ENCODE results near the gene DROSHA. TPM values are rescaled to one million over a fixed set of nuclear protein-coding genes. Genes with fewer than 3 reads are reported as not detected.

DROSHA gene
- total RNA-seq, 1 donor from 2014 or later: 59.3 TPM

GRCh38 chr5:31442058-31442745 lies 89.7 kb downstream of the DROSHA start:
- no peak for TF ChIP-seq CTCF (IDR thresholded peaks at IDR 0.05)
- Mint-ChIP-seq H3K4me3 (ENCODE audit: unreplicated experiment) (no peak overlapping the region), H3K9me3 (ENCODE audit: low read depth) (no peaks in the 10 kb centered on the region), H3K4me1 (ENCODE audit: low read depth) (peaks cover 18% of the 10 kb centered on the region), H3K27me3 (ENCODE audit: low read depth) (no peaks in the 10 kb centered on the region), H3K27ac (ENCODE audit: unreplicated experiment) (peak overlapping the region; percentile 38), H3K36me3 (ENCODE audit: low read depth) (peaks cover 27% of the 10 kb centered on the region)
- no peak for DNase-seq (ENCODE audit: low spot score)

DNA sequence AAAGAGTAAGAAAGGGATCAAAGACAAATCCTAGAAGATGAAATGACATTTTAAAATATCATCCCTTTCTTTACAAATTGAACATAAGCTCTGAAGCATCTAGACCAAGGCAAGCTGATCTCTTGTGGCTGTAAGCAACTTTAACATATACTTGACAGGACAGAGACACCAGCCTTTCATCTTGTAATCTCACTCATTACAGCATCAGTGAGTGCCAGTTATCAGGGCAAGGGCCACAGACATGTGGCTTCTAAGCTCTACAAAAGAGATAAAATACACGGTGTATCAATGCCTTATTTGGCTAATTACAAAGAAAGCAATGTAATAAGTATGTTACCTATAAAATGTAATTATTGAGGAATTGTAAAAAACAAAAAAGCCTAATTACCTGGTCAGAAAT lies 95.0 kb downstream of the DROSHA start:
- peaks cover 27% of the 10 kb centered on the region for H3K36me3 Mint-ChIP-seq (ENCODE audit: low read depth)
- H3K4me3 Mint-ChIP-seq (ENCODE audit: unreplicated experiment): no peak overlapping the region
- H3K27me3 Mint-ChIP-seq (ENCODE audit: low read depth): no peaks in the 10 kb centered on the region
- no peak for TF ChIP-seq CTCF (IDR thresholded peaks at IDR 0.05)
- H3K4me1 Mint-ChIP-seq (ENCODE audit: low read depth): peaks cover 10% of the 10 kb centered on the region
- H3K27ac Mint-ChIP-seq (ENCODE audit: unreplicated experiment): no peak overlapping the region
- DNase-seq (ENCODE audit: low spot score): no peak
- no peaks in the 10 kb centered on the region for H3K9me3 Mint-ChIP-seq (ENCODE audit: low read depth)

DNA sequence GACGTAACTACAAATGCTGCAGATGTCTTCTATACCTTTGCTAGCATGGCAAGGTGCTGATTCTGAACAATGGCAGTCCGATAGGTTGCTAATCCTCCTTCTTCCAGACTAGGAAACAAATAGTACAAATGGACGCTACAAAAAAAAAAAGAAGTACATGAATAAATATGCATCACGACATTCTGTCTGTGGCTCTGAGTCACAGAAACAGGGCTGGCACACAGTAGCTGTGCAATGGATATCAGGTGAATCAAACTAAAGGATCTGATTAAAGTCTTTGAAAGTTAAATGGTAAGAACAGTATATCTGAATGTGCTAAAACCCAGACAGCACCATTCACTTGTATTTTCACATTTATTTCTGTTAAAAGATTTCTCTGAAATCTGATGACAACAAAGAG lies 96.2 kb downstream of the DROSHA start:
- TF ChIP-seq CTCF (IDR thresholded peaks at IDR 0.05): no peak
- Mint-ChIP-seq H3K4me1 (ENCODE audit: low read depth) (peaks cover under 1% of the 10 kb centered on the region), H3K27me3 (ENCODE audit: low read depth) (no peaks in the 10 kb centered on the region), H3K9me3 (ENCODE audit: low read depth) (no peaks in the 10 kb centered on the region), H3K27ac (ENCODE audit: unreplicated experiment) (no peak overlapping the region), H3K36me3 (ENCODE audit: low read depth) (peaks cover 33% of the 10 kb centered on the region), H3K4me3 (ENCODE audit: unreplicated experiment) (no peak overlapping the region)
- DNase-seq (ENCODE audit: low spot score): no peak

DNA sequence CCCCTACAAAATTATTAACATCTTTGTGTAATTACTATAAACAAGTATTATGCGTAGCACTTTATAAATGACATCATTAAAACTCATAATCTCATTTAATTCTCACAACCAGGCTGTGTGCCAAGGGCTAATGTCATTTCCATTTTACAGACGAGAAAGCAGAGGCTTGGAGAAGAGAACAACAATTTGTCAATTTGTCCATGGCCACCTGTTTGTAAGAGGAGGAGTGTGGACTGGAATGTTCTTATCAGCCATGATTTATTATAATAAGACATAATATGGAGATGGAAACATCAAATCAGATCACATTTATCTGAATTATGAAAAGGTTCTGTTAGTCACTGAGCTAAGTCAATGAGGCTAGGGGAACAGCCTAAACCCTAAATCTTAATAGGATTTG lies 97.0 kb downstream of the DROSHA start:
- DNase-seq (ENCODE audit: low spot score): no peak
- Mint-ChIP-seq H3K4me3 (ENCODE audit: unreplicated experiment) (no peak overlapping the region), H3K9me3 (ENCODE audit: low read depth) (no peaks in the 10 kb centered on the region), H3K27ac (ENCODE audit: unreplicated experiment) (no peak overlapping the region), H3K27me3 (ENCODE audit: low read depth) (no peaks in the 10 kb centered on the region), H3K4me1 (ENCODE audit: low read depth) (no peaks in the 10 kb centered on the region), H3K36me3 (ENCODE audit: low read depth) (peaks cover 37% of the 10 kb centered on the region)
- no peak for TF ChIP-seq CTCF (IDR thresholded peaks at IDR 0.05)

DNA sequence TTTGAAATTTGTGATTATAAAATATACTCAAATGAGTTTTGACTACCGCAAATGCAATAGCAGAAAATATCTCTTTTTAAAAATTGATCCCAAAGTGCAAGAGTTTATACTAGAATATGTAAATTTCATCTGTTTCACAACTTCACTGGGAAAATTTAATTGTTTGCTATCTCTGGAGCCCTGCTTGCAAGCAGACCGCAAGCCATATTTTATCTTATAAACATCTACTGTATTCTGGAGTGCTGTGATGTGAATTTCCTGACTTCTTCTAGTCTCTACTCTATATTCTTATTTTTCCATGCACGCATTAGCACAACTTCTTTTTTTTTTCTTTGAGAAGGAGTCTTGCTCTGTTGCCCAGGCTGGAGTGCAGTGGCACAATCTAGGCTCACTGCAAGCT lies 98.7 kb downstream of the DROSHA start:
- no peak overlapping the region for H3K27ac Mint-ChIP-seq (ENCODE audit: unreplicated experiment)
- no peak overlapping the region for H3K4me3 Mint-ChIP-seq (ENCODE audit: unreplicated experiment)

More for the DNA sequence above, 98.7 kb downstream of the DROSHA start:
- Mint-ChIP-seq H3K4me1 (ENCODE audit: low read depth) (no peaks in the 10 kb centered on the region), H3K9me3 (ENCODE audit: low read depth) (no peaks in the 10 kb centered on the region), H3K27me3 (ENCODE audit: low read depth) (no peaks in the 10 kb centered on the region), H3K36me3 (ENCODE audit: low read depth) (peaks cover 33% of the 10 kb centered on the region)
- DNase-seq (ENCODE audit: low spot score): no peak
- TF ChIP-seq CTCF (IDR thresholded peaks at IDR 0.05): no peak

All from chondrocyte (in vitro differentiated cells).